IPS-20b (cell line): Measurements from ENCODE around the gene SCAND1.
A peak's percentile ranks its signal among the peaks of the same experiment; 100 is the strongest.
"Not testable (repeated sequence)": the region's sequence is repeated elsewhere in the genome, so short reads cannot be mapped to it uniquely, and the experiment has no call there.

Experiments used
- H3K27ac ChIP-seq: one replicate; pipeline ENCODE4 v1.5.1; 2013; ENCODE audit warnings: low read length
- H3K27me3 ChIP-seq: 2 replicates; pipeline ENCODE4 v1.6.1; 2013; ENCODE audit warnings: mild to moderate bottlenecking, low read length, inconsistent platforms; ENCODE audit not compliant: insufficient read depth
- H3K36me3 ChIP-seq: 2 replicates; pipeline ENCODE4 v1.6.1; 2013; ENCODE audit warnings: low read depth, mild to moderate bottlenecking, inconsistent platforms, low read length, moderate library complexity; ENCODE audit not compliant: insufficient read depth
- H3K4me1 ChIP-seq: 2 replicates; pipeline ENCODE4 v1.6.1; 2013; ENCODE audit warnings: mild to moderate bottlenecking, control low read depth, inconsistent platforms, low read length, moderate library complexity; ENCODE audit not compliant: insufficient read depth
- H3K4me3 ChIP-seq: 2 replicates; pipeline ENCODE4 v1.5.1; 2013; ENCODE audit warnings: mild to moderate bottlenecking, low read length, inconsistent platforms
- H3K9ac ChIP-seq: 2 replicates; pipeline ENCODE4 v1.6.1; 2013; ENCODE audit warnings: low read depth, mild to moderate bottlenecking, inconsistent platforms, low read length, moderate library complexity
- H3K9me3 ChIP-seq: 2 replicates; pipeline ENCODE4 v1.6.1; 2013; ENCODE audit warnings: mild to moderate bottlenecking, low read depth, low read length, inconsistent platforms; ENCODE audit not compliant: insufficient read depth

SCAND1 gene

DNA sequence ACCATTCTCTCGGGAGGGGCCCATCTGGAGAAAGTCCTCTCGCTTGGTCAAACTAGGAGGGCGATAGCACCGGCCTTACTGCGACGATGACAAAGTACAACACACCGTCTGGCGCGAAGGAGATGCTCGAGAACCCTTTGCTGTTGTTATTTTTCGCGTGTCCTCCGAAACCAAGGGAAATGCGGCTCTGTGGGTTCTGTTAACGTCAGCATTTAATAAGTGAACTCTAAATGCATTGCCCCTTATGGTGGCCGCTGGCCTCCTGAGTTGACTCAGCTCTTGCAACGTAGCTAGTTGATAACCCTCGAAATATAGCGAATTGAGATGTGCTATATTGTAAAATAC lies 577 bp upstream of the SCAND1 start:
- no peaks in the 10 kb centered on the region for H3K27me3 ChIP-seq
- H3K9me3 ChIP-seq, result no peaks in the 10 kb centered on the region
- no peak overlapping the region for H3K27ac ChIP-seq
- peaks cover 8% of the 10 kb centered on the region; the same call in 1 of the 2 replicates for H3K4me1 ChIP-seq
- peak overlapping the region; percentile 87 for H3K4me3 ChIP-seq
- H3K9ac ChIP-seq, result peak overlapping the region; percentile 98
- no peaks in the 10 kb centered on the region for H3K36me3 ChIP-seq

DNA sequence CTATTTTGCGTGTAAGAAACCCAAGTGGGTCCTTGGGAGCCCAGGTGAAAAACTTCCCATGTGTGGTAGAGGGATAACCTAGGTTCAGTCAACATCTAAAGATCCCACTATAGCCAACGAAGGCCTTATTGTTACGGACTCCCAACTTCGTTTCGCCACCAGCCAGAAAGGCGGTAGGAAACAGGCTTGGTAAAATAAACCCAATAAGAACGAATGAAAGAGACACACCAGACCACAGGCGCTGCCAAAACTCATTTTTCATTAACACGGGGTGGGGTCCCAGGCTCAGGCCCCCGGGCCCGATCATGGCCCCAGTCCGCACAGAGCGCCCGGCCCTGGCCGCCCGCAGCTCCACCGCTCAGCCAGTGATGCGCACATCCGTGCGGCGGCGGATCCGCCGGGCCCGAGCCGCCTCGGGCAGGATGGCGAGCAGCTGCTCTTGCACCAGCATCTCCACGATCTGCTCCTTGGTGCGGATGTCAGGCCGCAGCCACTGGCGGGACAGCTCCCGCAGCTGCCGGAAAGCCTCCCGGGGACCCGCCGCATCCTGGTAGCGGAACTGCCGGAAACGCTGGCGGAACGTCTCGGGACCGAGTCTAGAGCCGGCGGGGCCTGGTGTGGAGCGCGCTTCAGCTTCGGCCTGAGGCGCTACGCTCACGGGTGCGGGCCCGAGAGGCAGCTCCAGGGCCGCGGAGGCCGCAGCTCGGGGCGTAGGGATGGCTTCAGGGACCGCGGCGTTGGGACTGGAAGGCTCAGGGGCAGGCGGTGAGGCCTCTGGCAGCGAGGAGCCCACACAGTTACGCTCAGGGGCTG lies 709 bp downstream of the SCAND1 start:
- peaks cover 8% of the 10 kb centered on the region; the same call in 1 of the 2 replicates for H3K4me1 ChIP-seq
- H3K36me3 ChIP-seq, result peaks cover 4% of the 10 kb centered on the region; the same call in 1 of the 2 replicates
- no peaks in the 10 kb centered on the region for H3K9me3 ChIP-seq
- no peaks in the 10 kb centered on the region for H3K27me3 ChIP-seq
- H3K9ac ChIP-seq, result peak overlapping the region; percentile 98
- peak overlapping the region; percentile 96 for H3K27ac ChIP-seq
- H3K4me3 ChIP-seq, result peak overlapping the region; percentile 87

DNA sequence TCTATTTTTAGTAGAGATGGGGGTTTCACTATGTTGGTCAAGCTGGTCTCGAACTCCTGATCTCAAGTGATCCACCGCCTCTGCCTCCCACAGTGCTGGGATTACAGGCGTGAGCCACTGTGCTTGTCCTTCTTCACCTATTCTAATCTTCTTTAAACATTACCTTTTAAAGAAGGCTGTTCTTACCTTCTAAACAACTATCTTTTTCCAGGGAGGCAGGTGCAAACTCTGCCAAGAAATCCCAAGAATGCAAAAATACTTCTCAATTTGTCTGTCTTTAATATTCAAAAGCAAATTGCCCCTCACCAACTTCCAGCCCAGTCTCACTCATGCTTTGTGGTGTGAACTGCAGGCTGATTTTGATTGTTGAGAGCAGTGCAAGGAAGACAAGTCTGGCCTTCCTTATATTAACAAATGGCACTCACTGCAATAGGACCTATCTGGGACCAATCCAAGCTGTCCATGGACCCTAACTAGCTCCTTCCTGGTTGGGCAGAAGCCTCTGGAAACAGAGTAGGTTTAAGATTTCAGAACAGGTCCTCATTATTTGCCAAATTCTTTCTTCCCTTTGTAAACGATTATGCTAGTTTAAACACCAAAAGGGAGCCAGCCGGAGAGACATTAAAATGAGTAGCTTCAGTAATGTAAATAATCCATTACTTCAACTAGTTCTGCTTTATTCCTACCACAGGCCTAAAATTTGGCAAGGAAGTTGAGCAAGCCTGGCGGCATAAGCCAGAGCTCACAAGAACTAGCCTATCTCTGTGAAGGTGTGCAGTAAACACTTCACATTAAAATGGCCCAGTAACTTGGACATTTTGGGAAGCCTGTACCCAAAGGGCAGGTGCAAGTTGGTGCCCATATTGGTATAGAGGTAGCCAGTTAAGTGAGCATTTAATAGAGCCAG lies 1.6 kb downstream of the SCAND1 start:
- peak overlapping the region; percentile 96 for H3K27ac ChIP-seq
- peaks cover 12% of the 10 kb centered on the region for H3K36me3 ChIP-seq
- H3K4me1 ChIP-seq, result peaks cover 8% of the 10 kb centered on the region; the same call in 1 of the 2 replicates
- peak overlapping the region; percentile 87 for H3K4me3 ChIP-seq
- no peaks in the 10 kb centered on the region for H3K9me3 ChIP-seq
- H3K9ac ChIP-seq, result peak overlapping the region; percentile 98
- H3K27me3 ChIP-seq, result no peaks in the 10 kb centered on the region

DNA sequence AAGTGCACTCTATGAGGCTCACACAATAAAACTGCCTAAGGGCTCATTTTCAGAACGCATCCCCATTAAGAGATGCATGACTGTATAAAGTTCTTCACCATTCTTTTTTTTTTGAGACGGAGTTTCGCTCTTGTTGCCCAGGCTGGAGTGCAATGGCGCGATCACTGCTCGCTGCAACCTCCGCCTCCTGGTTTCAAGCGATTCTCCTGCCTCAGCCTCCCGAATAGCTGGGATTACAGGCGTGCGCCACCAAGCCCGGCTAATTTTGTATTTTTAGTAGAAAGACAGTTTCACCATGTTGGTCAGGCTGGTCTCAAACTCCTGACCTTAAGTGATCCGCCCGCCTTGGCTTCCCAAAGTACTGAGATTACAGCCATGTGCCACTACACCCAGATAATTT lies 2.2 kb downstream of the SCAND1 start:
- H3K4me1 ChIP-seq, H3K27ac ChIP-seq, H3K9ac ChIP-seq, H3K9me3 ChIP-seq, H3K27me3 ChIP-seq, H3K4me3 ChIP-seq: not testable (repeated sequence)
- peaks cover 19% of the 10 kb centered on the region for H3K36me3 ChIP-seq

DNA sequence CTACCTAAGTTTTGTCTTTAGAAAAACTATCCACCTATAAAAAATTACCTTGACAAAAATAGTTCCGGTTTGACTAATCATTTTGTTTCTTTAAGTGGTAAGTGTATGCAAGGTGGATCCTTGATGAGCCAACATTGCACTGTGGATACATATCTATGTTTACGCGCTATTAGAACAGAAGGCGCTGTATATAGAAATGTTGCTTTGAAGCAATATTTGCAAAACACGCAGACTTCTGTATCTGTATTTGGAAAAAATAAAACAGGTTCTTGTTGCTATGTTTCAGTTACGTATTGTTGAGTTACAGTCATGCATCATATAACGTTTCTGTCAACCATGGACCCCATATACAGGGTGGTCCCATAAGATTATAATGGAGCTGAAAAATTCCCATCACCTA lies 4.2 kb downstream of the SCAND1 start:
- Histone ChIP-seq H3K4me1 (peaks cover 5% of the 10 kb centered on the region; the same call in 1 of the 2 replicates), H3K27me3 (no peaks in the 10 kb centered on the region), H3K27ac (no peak overlapping the region), H3K9me3 (no peaks in the 10 kb centered on the region), H3K9ac (no peak overlapping the region), H3K4me3 (no peak overlapping the region), H3K36me3 (peaks cover 25% of the 10 kb centered on the region)

DNA sequence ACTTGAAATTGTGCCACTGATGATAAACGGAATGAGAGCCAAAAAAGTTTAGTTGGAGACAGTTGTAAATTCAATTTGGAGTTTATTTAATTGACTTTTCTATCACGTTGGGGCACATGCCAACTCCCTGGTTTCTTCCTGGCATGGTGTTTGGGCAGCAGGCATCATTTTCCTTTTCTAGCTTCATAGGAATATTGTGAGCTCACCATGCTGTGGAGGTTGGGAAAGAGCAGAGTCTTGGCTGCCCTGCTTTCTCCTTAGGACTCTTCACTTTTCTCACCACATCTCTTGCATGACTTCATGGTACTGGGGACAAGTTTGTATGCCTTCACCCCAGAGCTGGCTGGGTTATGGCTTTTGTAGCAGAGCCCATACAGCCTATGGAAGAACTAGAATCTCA lies 6.4 kb downstream of the SCAND1 start:
- Histone ChIP-seq H3K9me3 (no peaks in the 10 kb centered on the region), H3K4me3 (no peak overlapping the region), H3K9ac (no peak overlapping the region), H3K4me1 (peaks cover 4% of the 10 kb centered on the region; the same call in 1 of the 2 replicates), H3K27me3 (no peaks in the 10 kb centered on the region), H3K27ac (no peak overlapping the region), H3K36me3 (peaks cover 36% of the 10 kb centered on the region)

DNA sequence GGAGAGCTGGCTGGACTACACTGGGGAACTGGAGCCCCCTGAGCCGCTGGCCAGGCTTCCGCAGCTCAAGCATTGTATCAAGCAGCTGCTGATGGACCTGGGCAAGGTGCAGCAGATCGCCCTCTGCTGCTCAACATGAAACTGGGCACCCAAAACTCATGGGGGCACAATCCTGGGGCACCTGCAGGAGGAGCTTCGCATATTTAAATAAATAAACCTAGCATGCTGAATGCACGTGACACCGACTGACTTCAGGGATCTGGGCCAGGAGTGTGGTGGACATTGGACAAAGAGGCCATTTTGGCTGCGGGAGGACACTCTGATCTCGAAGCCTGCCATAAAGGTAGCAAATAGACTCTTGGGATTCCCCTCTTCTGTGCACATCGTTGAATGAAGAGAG lies 6.8 kb downstream of the SCAND1 start:
- H3K36me3 ChIP-seq, result peaks cover 36% of the 10 kb centered on the region
- H3K4me1 ChIP-seq, result no peaks in the 10 kb centered on the region; the same call in 1 of the 2 replicates
- no peak overlapping the region for H3K27ac ChIP-seq
- no peaks in the 10 kb centered on the region for H3K9me3 ChIP-seq
- no peaks in the 10 kb centered on the region for H3K27me3 ChIP-seq
- H3K4me3 ChIP-seq, result no peak overlapping the region
- H3K9ac ChIP-seq, result no peak overlapping the region

DNA sequence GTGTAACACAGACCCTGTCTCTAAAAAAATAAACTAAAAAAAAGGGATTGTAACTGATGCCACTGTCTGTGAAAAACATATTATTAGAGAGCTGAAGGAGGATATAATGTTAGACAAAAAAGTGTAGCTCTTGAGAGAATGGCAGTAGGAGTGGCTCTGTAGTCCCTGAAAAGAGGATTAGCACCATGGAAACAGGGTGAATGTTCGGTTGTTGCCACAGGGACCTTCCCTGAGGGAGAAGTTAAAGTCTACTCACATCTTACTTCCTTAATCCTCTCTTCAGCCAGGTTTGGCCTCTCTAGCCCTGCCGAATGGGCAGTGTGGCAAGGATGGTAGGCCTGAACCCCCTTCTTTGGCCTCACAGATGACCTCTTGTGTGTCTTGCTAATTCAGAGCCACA lies 12.1 kb downstream of the SCAND1 start:
- Histone ChIP-seq H3K9ac (no peak overlapping the region), H3K4me3 (no peak overlapping the region), H3K9me3 (no peaks in the 10 kb centered on the region), H3K4me1 (no peaks in the 10 kb centered on the region), H3K27ac (no peak overlapping the region), H3K36me3 (peaks cover 55% of the 10 kb centered on the region), H3K27me3 (no peaks in the 10 kb centered on the region)

DNA sequence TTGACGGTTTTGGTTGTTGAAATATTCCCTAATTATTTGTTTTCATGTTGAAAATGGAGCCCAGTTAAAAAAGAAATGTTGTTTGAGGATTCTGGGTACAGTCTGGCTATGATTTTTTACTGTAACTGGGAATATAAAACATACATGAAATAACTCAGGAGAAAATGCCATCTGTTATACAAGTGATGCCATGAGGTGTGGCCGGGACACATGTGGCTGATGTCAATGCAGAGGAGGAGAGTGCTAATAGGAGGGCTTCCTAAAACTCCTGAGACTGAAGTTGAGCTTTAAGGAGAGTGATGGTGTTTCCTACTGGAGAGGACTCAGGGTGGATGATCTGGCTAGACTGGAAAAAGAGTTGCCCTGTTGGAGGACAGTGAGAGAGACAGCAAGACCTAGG lies 12.7 kb downstream of the SCAND1 start:
- no peaks in the 10 kb centered on the region for H3K27me3 ChIP-seq
- H3K4me3 ChIP-seq, result no peak overlapping the region
- no peak overlapping the region for H3K27ac ChIP-seq
- no peaks in the 10 kb centered on the region for H3K4me1 ChIP-seq
- peaks cover 55% of the 10 kb centered on the region for H3K36me3 ChIP-seq
- H3K9me3 ChIP-seq, result no peaks in the 10 kb centered on the region
- H3K9ac ChIP-seq, result no peak overlapping the region

DNA sequence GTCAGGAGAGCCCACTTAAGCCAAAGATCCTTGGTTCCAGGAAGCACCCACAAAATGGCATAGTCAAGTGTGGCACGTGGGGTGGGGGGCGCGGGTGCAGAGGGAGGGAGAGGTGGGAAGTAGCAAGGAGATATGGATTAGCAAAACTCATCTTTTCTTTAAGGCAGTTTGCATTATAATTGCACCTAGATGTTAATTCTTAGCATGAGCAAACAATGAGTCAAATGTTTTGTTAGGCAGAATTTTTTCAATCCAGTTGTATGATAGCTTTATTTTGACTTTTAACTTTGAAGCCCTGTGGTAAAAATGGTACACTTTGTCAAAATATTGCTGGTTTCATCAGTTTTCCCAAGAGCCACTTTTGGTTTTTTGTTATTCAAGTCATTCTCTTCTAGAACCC lies 15.0 kb downstream of the SCAND1 start:
- Histone ChIP-seq H3K4me1 (peaks cover 3% of the 10 kb centered on the region; the same call in 1 of the 2 replicates), H3K36me3 (peaks cover 58% of the 10 kb centered on the region), H3K4me3 (no peak overlapping the region), H3K9ac (no peak overlapping the region), H3K27ac (no peak overlapping the region), H3K9me3 (no peaks in the 10 kb centered on the region), H3K27me3 (no peaks in the 10 kb centered on the region)

DNA sequence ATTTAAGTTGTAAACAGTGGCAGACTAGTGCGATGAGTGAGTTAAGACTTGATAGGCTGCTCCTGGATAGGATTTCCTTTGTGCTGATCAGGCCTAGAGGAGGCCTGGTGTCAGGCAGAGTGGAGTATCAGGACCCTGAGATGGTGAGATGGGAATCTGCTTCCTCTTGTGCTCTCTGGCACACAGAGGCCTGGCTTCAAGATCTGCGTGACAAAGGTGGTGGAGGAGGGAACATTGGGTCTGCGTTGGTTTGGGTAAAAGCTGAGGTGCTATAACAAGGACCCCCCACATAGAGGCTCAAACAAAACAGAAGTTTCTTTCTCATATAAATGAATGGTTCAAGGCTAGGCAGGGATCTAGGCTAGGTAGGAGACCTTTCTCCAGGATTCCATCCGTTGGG lies 20.3 kb downstream of the SCAND1 start:
- H3K9me3 ChIP-seq, result no peaks in the 10 kb centered on the region
- H3K27me3 ChIP-seq, result no peaks in the 10 kb centered on the region
- peak overlapping the region; percentile 6 for H3K27ac ChIP-seq
- H3K4me3 ChIP-seq, result no peak overlapping the region
- H3K9ac ChIP-seq, result peak overlapping the region; percentile 23; the same call in 1 of the 2 replicates
- H3K36me3 ChIP-seq, result peaks cover 49% of the 10 kb centered on the region
- peaks cover 10% of the 10 kb centered on the region; the same call in 1 of the 2 replicates for H3K4me1 ChIP-seq
